Measurements from ENCODE around the gene EIF2AK3. TPM values are rescaled to one million over a fixed set of nuclear protein-coding genes. Genes with fewer than 3 reads are reported as not detected.

EIF2AK3 gene
- total and polyA plus RNA-seq, 2 of the 8 experiments (the other 6 are each of a cell fraction or from before 2014, with no cell fraction given) = 5.8 to 22.8 TPM

- Histone ChIP-seq H2BK120ac (replicated peaks; ENCODE audit: low read depth, low read length) (no peak overlapping the region), H3K23me2 (ENCODE audit: low read depth, low read length) (no peaks in the 10 kb centered on the region), H3K4me1 (replicated peaks in 1 of 4; ENCODE audit: control insufficient read depth in 3 of 4, insufficient read depth in 4 of 4, low read length in 3 of 4) (no peaks in the 10 kb centered on the region), H2BK20ac (ENCODE audit: low read length) (no peak overlapping the region), H4K5ac (ENCODE audit: insufficient read length, low read depth, low read length) (no peak overlapping the region), H3K36me3 (ENCODE audit: control insufficient read depth in 2 of 4, insufficient read depth in 4 of 4, low read length in 3 of 4) (peaks cover 10 to 41% (median 28%) of the 10 kb centered on the region in 4 experiments), H3K18ac (ENCODE audit: extremely low read depth, low read length) (no peak overlapping the region), H3K79me1 (ENCODE audit: low read depth, low read length) (peaks cover 2% of the 10 kb centered on the region; the same call in 1 of the 2 replicates), H2BK15ac (ENCODE audit: low read length) (no peak overlapping the region), H3K27me3 (replicated peaks in 1 of 4; ENCODE audit: control insufficient read depth in 3 of 4, extremely low read depth in 1 of 4, insufficient read depth in 3 of 4, low read length in 3 of 4) (no peaks in the 10 kb centered on the region), H3K14ac (ENCODE audit: insufficient read length) (no peak overlapping the region), H4K91ac (replicated peaks; ENCODE audit: insufficient read length, low read length) (no peak overlapping the region), H3K4me2 (ENCODE audit: insufficient read depth in 1 of 2, low read depth in 2 of 2, low read length in 2 of 2) (no peak overlapping the region), H4K8ac (ENCODE audit: extremely low read depth, insufficient read depth, low read length) (no peak overlapping the region), H3K79me2 (ENCODE audit: control insufficient read depth in 1 of 2, insufficient read depth in 2 of 2, low read length in 2 of 2) (no peaks in the 10 kb centered on the region), H3K4me3 (ENCODE audit: extremely low read depth in 1 of 4, insufficient read depth in 2 of 4, low read depth in 3 of 4, low read length in 4 of 4) (no peak overlapping the region), H2AK5ac (ENCODE audit: low read depth, low read length) (no peak overlapping the region), H3K27ac (ENCODE audit: low read depth, low read length) (no peak overlapping the region), H2BK5ac (ENCODE audit: low read depth, low read length) (no peak overlapping the region), H3K9ac (replicated peaks in 1 of 4; ENCODE audit: extremely low read depth in 1 of 4, low read depth in 3 of 4, low read length in 3 of 4) (no peak overlapping the region), H3K4ac (replicated peaks; ENCODE audit: insufficient read length, low read depth, low read length) (no peak overlapping the region), H2BK12ac (ENCODE audit: low read depth, low read length) (no peak overlapping the region), H2AFZ (ENCODE audit: low read length) (no peak overlapping the region), H3K23ac (ENCODE audit: insufficient read length) (no peak overlapping the region), H4K20me1 (replicated peaks in 1 of 2; ENCODE audit: control insufficient read depth in 1 of 2, insufficient read depth in 2 of 2, low read length in 2 of 2) (peaks cover 0 to 3% of the 10 kb centered on the region in 2 experiments), H3K56ac (replicated peaks; ENCODE audit: insufficient read length, low read depth, low read length) (no peak overlapping the region), H3K9me3 (ENCODE audit: insufficient read depth in 2 of 2, low read depth in 1 of 2, low read length in 1 of 2) (no peaks in the 10 kb centered on the region)
- ChIA-PET POLR2A (ENCODE audit: partially characterized antibody) (interaction anchor here (0.6 kb wide), 1 partner anchor 52 kb away, joined by 3 read pairs; no protein-coding TSS in a partner anchor), CTCF (ENCODE audit: partially characterized antibody) (interaction anchor here (1.3 kb wide), 1 partner anchor 94 kb away, joined by 7 read pairs; no protein-coding TSS in a partner anchor)
- no peak for TF ChIP-seq NRF1 (IDR thresholded peaks at IDR 0.05; ENCODE audit: low read depth, low read length)
- no peak for TF ChIP-seq TEAD4 (IDR thresholded peaks at IDR 0.05; ENCODE audit: low read depth, low read length)
- no peak for TF ChIP-seq BCL11A (IDR thresholded peaks at IDR 0.05; ENCODE audit: low read depth in 2 of 2, low read length in 2 of 2)
- no peak for TF ChIP-seq NANOG (IDR thresholded peaks at IDR 0.05; ENCODE audit: insufficient read depth, low read depth, low read length, poor library complexity, severe bottlenecking)
- no peak for TF ChIP-seq CREB1 (IDR thresholded peaks at IDR 0.05)
- no peak for TF ChIP-seq SIX5 (IDR thresholded peaks at IDR 0.05; ENCODE audit: low read depth, low read length)
- TF ChIP-seq BRCA1 (IDR thresholded peaks at IDR 0.05; ENCODE audit: low read depth, low read length) = no peak
- no peak for TF ChIP-seq EZH2 (IDR thresholded peaks at IDR 0.05; ENCODE audit: low read depth, low read length, severe bottlenecking)
- no peak for TF ChIP-seq SIN3A (conservative IDR thresholded peaks at IDR 0.05 in 1 of 2, IDR thresholded peaks at IDR 0.05 in 1 of 2; ENCODE audit: low read depth in 1 of 2, low read length in 2 of 2)
- TF ChIP-seq KDM1A (IDR thresholded peaks at IDR 0.05; ENCODE audit: borderline replicate concordance, low read length) = no peak
- TF ChIP-seq SAP30 (IDR thresholded peaks at IDR 0.05; ENCODE audit: insufficient read depth, insufficient replicate concordance, low read length) = no peak
- TF ChIP-seq JUND (IDR thresholded peaks at IDR 0.05; ENCODE audit: low read length) = no peak
- no peak for TF ChIP-seq SP4 (IDR thresholded peaks at IDR 0.05; ENCODE audit: low read length)
- TF ChIP-seq YY1 (IDR thresholded peaks at IDR 0.05; ENCODE audit: low read depth, low read length) = no peak
- FAIRE-seq = no peak
- no peak for DNase-seq (ENCODE audit: low read depth in 1 of 2, low spot score in 2 of 2)
- 88% methylated on average over 2 of the region's 2 CpGs; no CpG with 5 or more reads in 1 of the 2 experiments for WGBS, 2 experiments (ENCODE audit: extremely low coverage in 1 of 2, insufficient coverage in 1 of 2, insufficient read length in 1 of 2, insufficient replicate concordance in 2 of 2, low coverage in 1 of 2, low lambda C conversion rate in 2 of 2, missing lambda C conversion rate in 1 of 2)
Measured at GRCh38 chr2:88575630-88576029, 51.6 kb downstream of the EIF2AK3 start.

Data from H1 (cell line).